ENCODE results near the gene CHD1L. TPM values are rescaled to one million over a fixed set of nuclear protein-coding genes. Genes with fewer than 3 reads are reported as not detected.
"Not testable (repeated sequence)": the region's sequence is repeated elsewhere in the genome, so short reads cannot be mapped to it uniquely, and the experiment has no call there.

The CHD1L gene
- total RNA-seq, 2 experiments from 2014 or later, result 49.6 to 58.3 TPM

- POLR2A ChIA-PET, result no interaction called here
- Mint-ChIP-seq H3K9me3 (peaks cover 3% of the 10 kb centered on the region), H3K27ac (no peak overlapping the region), H3K4me3 (no peak overlapping the region), H3K4me1 (peaks cover 7% of the 10 kb centered on the region), H3K36me3 (no peaks in the 10 kb centered on the region), H3K27me3 (peaks cover 2% of the 10 kb centered on the region)
- DNase-seq (no peak), ATAC-seq (ENCODE audit: low read depth) (no peak)
Measured at GRCh38 chr1:147238053-147238902, 4.2 kb upstream of the CHD1L start.

- Mint-ChIP-seq H3K36me3 (peaks cover 3% of the 10 kb centered on the region), H3K4me3 (no peak overlapping the region), H3K27ac (no peak overlapping the region), H3K9me3 (peaks cover 3% of the 10 kb centered on the region), H3K27me3 (peaks cover 2% of the 10 kb centered on the region), H3K4me1 (peaks cover 12% of the 10 kb centered on the region)
- DNase-seq (no peak), ATAC-seq (ENCODE audit: low read depth) (no peak)
- POLR2A ChIA-PET, result no interaction called here
Measured at GRCh38 chr1:147238925-147239820, 3.3 kb upstream of the CHD1L start.

DNA sequence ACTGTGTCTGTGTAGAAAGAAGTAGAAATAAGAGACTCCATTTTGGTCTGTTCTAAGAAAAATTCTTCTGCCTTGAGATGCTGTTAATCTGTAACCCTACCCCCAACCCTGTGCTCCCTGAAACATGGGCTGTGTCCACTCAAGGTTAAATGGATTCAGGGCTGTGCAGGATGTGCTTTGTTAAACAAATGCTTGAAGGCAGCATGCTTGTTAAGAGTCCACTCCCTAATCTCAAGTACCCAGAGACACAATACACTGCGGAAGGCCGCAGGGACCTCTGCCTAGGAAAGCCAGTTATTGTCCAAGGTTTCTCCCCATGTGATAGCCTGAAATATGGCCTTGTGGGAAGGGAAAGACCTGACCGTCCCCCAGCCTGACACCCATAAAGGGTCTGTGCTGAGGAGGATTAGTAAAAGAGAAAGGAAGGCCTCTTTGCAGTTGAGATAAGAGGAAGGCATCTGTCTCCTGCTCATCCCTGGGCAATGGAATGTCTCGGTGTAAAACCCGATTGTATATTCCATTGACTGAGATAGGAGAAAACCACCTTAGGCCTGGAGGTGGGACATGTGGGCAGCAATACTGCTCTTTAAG, 2.3 kb upstream of the CHD1L start:
- H3K4me1 Mint-ChIP-seq, result peaks cover 19% of the 10 kb centered on the region
- H3K27me3 Mint-ChIP-seq; H3K36me3 Mint-ChIP-seq; ATAC-seq (ENCODE audit: low read depth); DNase-seq; POLR2A ChIA-PET; H3K27ac Mint-ChIP-seq; H3K9me3 Mint-ChIP-seq; H3K4me3 Mint-ChIP-seq: not testable (repeated sequence)

DNA sequence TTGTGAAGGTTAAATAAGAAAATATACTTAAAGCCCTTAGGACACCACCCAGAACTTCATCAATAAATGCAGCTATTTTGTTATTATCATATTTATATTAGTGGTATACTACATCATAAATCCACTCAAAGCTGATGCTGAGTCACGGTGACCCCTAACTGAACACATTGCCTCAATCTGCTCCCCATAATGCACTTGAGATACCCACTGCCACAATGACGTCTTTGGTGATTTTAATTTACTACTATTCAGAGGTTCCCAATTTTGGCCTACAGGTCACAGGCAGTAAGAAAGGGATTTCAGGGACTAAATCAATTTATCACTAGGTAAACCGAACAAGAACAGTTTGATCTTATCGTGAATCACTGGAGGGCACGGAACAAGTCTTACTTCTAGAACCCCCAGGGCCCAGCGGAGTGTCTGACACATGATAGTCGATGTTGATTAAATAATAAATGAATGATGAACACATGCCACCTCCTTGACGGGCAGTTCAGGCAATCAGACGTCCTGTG, 493 bp upstream of the CHD1L start:
- Mint-ChIP-seq H3K4me1 (peaks cover 32% of the 10 kb centered on the region), H3K27me3 (no peaks in the 10 kb centered on the region), H3K36me3 (peaks cover 8% of the 10 kb centered on the region), H3K9me3 (no peaks in the 10 kb centered on the region), H3K4me3 (peak overlapping the region; percentile 94), H3K27ac (peak overlapping the region; percentile 72)
- DNase-seq (no peak), ATAC-seq (ENCODE audit: low read depth) (no peak)
- POLR2A ChIA-PET, result interaction anchor here (0.6 to 2.6 kb wide), 4 partner anchors 69 to 854 kb away, joined by 3 to 19 read pairs (median 9); partner anchors contain the start of gene PRKAB2

DNA sequence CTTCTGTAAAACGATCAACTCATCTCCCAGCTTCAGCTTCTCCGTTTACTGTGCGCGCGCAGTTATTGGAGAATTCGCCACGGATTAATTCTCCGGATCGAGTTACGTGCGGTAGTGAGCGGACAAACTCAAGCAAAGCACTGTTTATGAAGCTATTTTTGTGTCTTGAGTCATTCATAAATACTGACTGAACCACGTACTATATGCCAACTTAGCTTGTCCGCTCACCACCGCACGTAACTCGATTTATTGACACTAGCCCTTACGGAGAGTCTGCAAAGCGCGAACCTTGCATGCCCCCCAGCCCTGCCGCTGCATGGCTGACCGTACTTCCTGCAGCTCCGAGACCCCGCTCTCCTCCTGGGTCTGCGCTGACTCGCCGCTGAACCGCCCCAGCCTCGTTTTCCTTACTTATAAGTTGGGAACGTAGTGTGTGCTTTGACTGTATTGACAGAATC, 773 bp downstream of the CHD1L start:
- H3K27me3 Mint-ChIP-seq, result no peaks in the 10 kb centered on the region
- POLR2A ChIA-PET, result interaction anchor here (1.8 to 2.6 kb wide), 3 partner anchors 70 to 159 kb away, joined by 8 to 19 read pairs (median 10); partner anchors contain the start of gene PRKAB2
- peak overlapping the region; percentile 81 for H3K27ac Mint-ChIP-seq
- DNase-seq (no peak), ATAC-seq (ENCODE audit: low read depth) (peak; percentile 19)
- H3K4me1 Mint-ChIP-seq, result peaks cover 43% of the 10 kb centered on the region
- no peaks in the 10 kb centered on the region for H3K9me3 Mint-ChIP-seq
- peak overlapping the region; percentile 94 for H3K4me3 Mint-ChIP-seq
- H3K36me3 Mint-ChIP-seq, result peaks cover 13% of the 10 kb centered on the region

DNA sequence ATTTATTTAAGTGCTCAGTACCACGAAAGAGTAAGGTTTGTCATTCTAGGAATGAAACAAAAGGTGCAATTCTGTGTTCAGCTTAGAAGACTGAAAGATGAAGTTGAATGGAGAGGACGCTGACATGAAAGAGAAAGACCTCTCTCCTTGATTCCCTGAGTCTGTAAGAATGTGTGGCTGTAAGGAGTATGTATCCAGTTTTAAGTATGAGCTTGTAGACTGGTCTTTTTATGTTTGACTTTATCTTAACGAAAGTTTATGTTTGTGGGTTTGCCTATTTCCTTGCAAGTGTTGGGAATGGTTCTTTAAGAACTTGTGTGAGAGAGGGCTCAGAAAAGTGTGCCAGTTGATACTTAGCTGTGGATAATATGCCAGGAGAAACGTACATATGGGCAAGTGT, 1.4 kb downstream of the CHD1L start:
- Mint-ChIP-seq H3K4me3 (peak overlapping the region; percentile 94), H3K27ac (peak overlapping the region; percentile 11), H3K36me3 (peaks cover 13% of the 10 kb centered on the region), H3K27me3 (no peaks in the 10 kb centered on the region), H3K4me1 (peaks cover 46% of the 10 kb centered on the region), H3K9me3 (no peaks in the 10 kb centered on the region)
- ATAC-seq (ENCODE audit: low read depth) (no peak), DNase-seq (no peak)
- POLR2A ChIA-PET, result interaction anchor here (1.8 to 2.6 kb wide), 3 partner anchors 71 to 159 kb away, joined by 8 to 19 read pairs (median 10); partner anchors contain the start of gene PRKAB2

DNA sequence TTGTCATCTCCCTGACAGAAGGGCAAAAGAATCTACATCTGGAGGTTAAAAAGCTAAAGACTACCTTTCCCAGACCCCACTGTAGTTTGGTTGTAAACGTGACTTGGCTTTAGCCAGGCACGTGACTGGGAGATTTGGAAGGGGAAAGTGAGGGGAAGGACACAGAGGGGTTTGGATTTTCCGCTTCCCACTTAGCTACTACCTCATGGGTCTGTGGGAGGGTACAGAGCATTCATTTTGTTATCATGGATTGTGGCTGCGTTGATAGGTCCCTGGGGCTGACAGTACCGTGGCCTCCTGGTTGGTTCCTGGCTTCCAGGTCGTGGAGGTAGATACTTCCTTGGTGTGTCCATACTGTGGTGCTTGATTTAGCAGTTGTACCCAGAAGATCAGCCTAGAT, 2.6 kb downstream of the CHD1L start:
- Mint-ChIP-seq H3K4me1 (peaks cover 51% of the 10 kb centered on the region), H3K9me3 (no peaks in the 10 kb centered on the region), H3K27me3 (no peaks in the 10 kb centered on the region), H3K4me3 (no peak overlapping the region), H3K27ac (no peak overlapping the region), H3K36me3 (peaks cover 16% of the 10 kb centered on the region)
- ATAC-seq (ENCODE audit: low read depth) (no peak), DNase-seq (no peak)
- POLR2A ChIA-PET, result no interaction called here

- DNase-seq (no peak), ATAC-seq (ENCODE audit: low read depth) (no peak)
- H3K9me3 Mint-ChIP-seq, result no peaks in the 10 kb centered on the region
- H3K27ac Mint-ChIP-seq, result no peak overlapping the region
- no peaks in the 10 kb centered on the region for H3K27me3 Mint-ChIP-seq
- H3K4me3 Mint-ChIP-seq, result no peak overlapping the region
- POLR2A ChIA-PET, result no interaction called here
- H3K36me3 Mint-ChIP-seq, result peaks cover 18% of the 10 kb centered on the region
- H3K4me1 Mint-ChIP-seq, result peaks cover 53% of the 10 kb centered on the region
Measured at GRCh38 chr1:147245586-147246021, 3.1 kb downstream of the CHD1L start.

DNA sequence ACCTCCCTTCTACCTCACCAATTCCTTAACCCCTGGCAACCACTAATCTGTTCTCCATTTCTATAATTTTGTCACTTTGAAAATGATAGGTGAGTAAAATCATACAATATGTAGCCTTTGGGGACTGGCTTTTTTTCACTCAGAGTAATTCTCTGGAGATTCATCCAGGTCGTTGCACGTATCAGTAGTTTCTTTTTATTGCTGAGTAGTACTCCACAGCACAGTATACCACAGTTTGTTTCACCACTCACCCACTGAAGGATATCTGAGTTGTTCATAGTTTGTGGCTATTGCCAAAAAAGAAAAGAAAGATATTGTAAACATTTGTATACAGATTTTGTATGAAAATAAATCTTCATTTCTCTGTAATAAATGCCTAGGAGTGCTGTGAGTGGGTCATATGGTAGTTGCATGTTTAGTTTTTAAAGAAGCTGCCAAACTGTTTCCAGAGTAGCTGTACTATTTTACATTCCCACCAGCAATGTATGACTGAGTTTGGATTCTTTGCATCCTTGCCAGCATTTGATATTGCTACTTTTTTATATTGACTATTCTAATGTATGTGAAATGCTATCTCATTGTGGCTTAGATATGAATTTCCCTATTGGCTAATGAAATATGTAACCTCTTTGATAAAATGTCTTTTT, 3.7 kb downstream of the CHD1L start:
- Mint-ChIP-seq H3K4me3 (no peak overlapping the region), H3K27ac (no peak overlapping the region), H3K4me1 (peaks cover 53% of the 10 kb centered on the region), H3K9me3 (no peaks in the 10 kb centered on the region), H3K27me3 (no peaks in the 10 kb centered on the region), H3K36me3 (peaks cover 18% of the 10 kb centered on the region)
- DNase-seq (no peak), ATAC-seq (ENCODE audit: low read depth) (no peak)
- POLR2A ChIA-PET, result no interaction called here

DNA sequence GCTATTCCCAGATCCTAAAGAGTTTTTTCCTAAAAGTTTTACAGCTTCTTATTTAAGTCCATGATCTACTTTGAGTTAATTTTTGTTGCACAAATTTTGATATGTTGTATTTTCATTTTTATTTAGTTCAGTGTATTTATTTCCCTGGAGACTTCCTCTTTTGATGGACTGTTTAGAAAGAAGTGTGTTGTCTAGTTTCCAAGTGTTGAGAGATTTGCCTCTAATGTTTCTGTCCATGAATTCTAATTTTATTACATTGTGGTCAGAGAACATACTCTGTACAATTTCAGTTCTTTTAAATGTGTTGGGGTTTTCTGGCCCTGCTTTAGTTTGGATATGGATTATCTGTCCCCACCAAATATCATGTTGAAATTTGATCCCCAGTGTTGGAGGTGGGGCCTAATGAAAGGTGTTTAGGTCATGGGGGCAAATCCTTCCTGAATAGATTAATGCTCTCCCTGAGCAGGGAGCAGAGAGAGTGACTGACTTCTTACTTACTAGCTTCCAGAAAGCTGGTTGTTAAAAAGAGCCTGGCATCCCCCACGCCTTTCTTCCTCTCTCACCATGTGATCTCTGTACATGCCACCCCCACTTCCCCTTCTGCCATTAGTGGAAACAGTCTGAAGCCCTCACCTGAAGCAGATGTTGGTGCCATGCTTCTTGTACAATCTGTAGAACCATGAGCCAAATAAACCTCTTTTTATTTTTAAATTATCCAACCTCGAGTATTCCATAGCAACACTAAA, 4.6 kb downstream of the CHD1L start:
- POLR2A ChIA-PET, result no interaction called here
- H3K4me3 Mint-ChIP-seq, result no peak overlapping the region
- peaks cover 52% of the 10 kb centered on the region for H3K4me1 Mint-ChIP-seq
- H3K27ac Mint-ChIP-seq, result peak overlapping the region; percentile 18
- no peaks in the 10 kb centered on the region for H3K27me3 Mint-ChIP-seq
- ATAC-seq (ENCODE audit: low read depth) (no peak), DNase-seq (no peak)
- H3K9me3 Mint-ChIP-seq, result no peaks in the 10 kb centered on the region
- peaks cover 21% of the 10 kb centered on the region for H3K36me3 Mint-ChIP-seq

DNA sequence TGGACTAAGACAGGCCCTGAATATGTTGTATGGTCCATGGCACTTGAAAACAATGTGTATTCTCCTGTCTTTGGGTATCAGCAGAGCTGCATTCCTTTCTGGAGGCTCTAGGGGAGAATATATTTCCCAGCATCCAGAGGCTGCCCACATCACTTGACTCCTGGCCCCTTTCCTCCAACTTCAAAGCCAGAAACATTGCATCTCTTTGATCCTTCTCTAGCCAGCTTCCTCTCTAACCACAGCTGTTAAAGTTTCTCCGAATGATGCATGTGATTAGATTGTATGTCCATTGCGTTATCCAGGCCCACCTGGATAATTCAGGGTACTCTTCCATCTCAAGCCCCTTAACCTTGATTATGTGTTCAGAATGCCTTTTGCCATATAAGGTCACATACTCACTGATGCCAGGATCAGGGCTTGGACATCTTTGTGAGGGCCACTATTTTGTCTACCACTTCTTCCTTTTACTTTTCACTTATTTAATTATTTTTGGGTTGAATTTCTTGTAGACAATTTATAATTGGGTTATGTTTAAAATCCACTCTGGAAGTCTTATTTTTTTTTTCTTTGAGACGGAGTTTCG, 5.3 kb downstream of the CHD1L start:
- H3K4me3 Mint-ChIP-seq, result no peak overlapping the region
- peaks cover 27% of the 10 kb centered on the region for H3K36me3 Mint-ChIP-seq
- no peaks in the 10 kb centered on the region for H3K27me3 Mint-ChIP-seq
- ATAC-seq (ENCODE audit: low read depth) (no peak), DNase-seq (no peak)
- H3K27ac Mint-ChIP-seq, result no peak overlapping the region
- POLR2A ChIA-PET, result no interaction called here
- H3K9me3 Mint-ChIP-seq, result no peaks in the 10 kb centered on the region
- H3K4me1 Mint-ChIP-seq, result peaks cover 49% of the 10 kb centered on the region

- H3K27ac Mint-ChIP-seq, result no peak overlapping the region
- no peak overlapping the region for H3K4me3 Mint-ChIP-seq
- peaks cover 41% of the 10 kb centered on the region for H3K36me3 Mint-ChIP-seq
- H3K9me3 Mint-ChIP-seq, result no peaks in the 10 kb centered on the region
- peaks cover 18% of the 10 kb centered on the region for H3K4me1 Mint-ChIP-seq
- POLR2A ChIA-PET, result interaction anchor here (0.5 kb wide), 1 partner anchor 25 kb away, joined by 8 read pairs; no protein-coding TSS in a partner anchor
- ATAC-seq (ENCODE audit: low read depth) (no peak), DNase-seq (no peak)
- no peaks in the 10 kb centered on the region for H3K27me3 Mint-ChIP-seq
Measured at GRCh38 chr1:147252540-147252939, 10.1 kb downstream of the CHD1L start.
